SU-DHL-6 (cell line): Measurements from ENCODE around the gene TIMM44.

Source experiments
- H2AFZ ChIP-seq: fragments of 200-600 bp; sonication (generic); 2 replicates; pipeline ENCODE4 v1.6.1; 2014; ENCODE audit warnings: low read depth, mild to moderate bottlenecking, moderate library complexity, mixed read lengths, antibody characterized with exemption, low read length; ENCODE audit not compliant: severe bottlenecking
- H3F3A ChIP-seq: fragments of 200-600 bp; shearing (Covaris generic); 2 replicates; pipeline ENCODE4 v1.6.0; 2016; ENCODE audit warnings: antibody characterized with exemption, mild to moderate bottlenecking; ENCODE audit not compliant: insufficient read depth
- H3K27ac ChIP-seq: fragments of 200-600 bp; sonication (generic); 2 replicates; pipeline ENCODE4 v1.5.1; 2016; ENCODE audit warnings: low read depth, mild to moderate bottlenecking, low read length, moderate library complexity, mixed read lengths
- H3K27me3 ChIP-seq: fragments of 200-600 bp; sonication (generic), shearing (Covaris generic); 2 replicates; pipeline ENCODE4 v1.6.0; 2014; ENCODE audit warnings: mild to moderate bottlenecking, low read length
- H3K36me3 ChIP-seq: fragments of 200-600 bp; sonication (generic); 2 replicates; pipeline ENCODE4 v1.6.1; 2014; ENCODE audit warnings: mild to moderate bottlenecking, low read length, mixed read lengths
- H3K4me2 ChIP-seq: fragments of 300-600, 200-600 bp; shearing (Covaris generic), sonication (generic); 2 replicates; pipeline ENCODE4 v1.6.0; 2014; ENCODE audit warnings: low read length, low read depth, mild to moderate bottlenecking; ENCODE audit not compliant: poor library complexity, severe bottlenecking
- H3K4me3 ChIP-seq: fragments of 200-600 bp; sonication (generic); 2 replicates; pipeline ENCODE4 v1.5.1; 2014; ENCODE audit warnings: antibody characterized with exemption, low read length, mild to moderate bottlenecking, mixed read lengths; ENCODE audit not compliant: insufficient read depth, poor library complexity, severe bottlenecking
- H3K79me2 ChIP-seq: fragments of 200-600 bp; sonication (generic); 2 replicates; pipeline ENCODE4 v1.6.1; 2014; ENCODE audit warnings: mild to moderate bottlenecking, low read length, moderate library complexity; ENCODE audit not compliant: insufficient read depth
- H3K9ac ChIP-seq: fragments of 200-600 bp; sonication (generic); 2 replicates; pipeline ENCODE4 v1.7.0; 2014; ENCODE audit warnings: mild to moderate bottlenecking, low read length
- H3K9me2 ChIP-seq: fragments of 200-600 bp; sonication (generic); replicated peaks from 2 replicates; pipeline ENCODE4 v1.6.1; 2014; ENCODE audit warnings: low read length; ENCODE audit not compliant: insufficient read depth
- H3K9me3 ChIP-seq: fragments of 200-600 bp; sonication (generic); 2 replicates; pipeline ENCODE4 v1.6.1; 2014; ENCODE audit warnings: low read length, mixed read lengths; ENCODE audit not compliant: insufficient read depth
- H4K20me1 ChIP-seq: fragments of 200-600 bp; sonication (generic); 2 replicates; pipeline ENCODE4 v1.6.1; 2014; ENCODE audit warnings: low read depth, mild to moderate bottlenecking, antibody characterized with exemption, low read length, moderate library complexity, mixed read lengths
- EZH2phosphoT487 ChIP-seq: fragments of 200-600 bp; sonication (generic), shearing (Covaris generic); conservative IDR thresholded peaks from 2 replicates; pipeline ENCODE4 v1.6.1; 2018; ENCODE audit warnings: mild to moderate bottlenecking, antibody characterized with exemption, low read length, moderate library complexity, mixed read lengths
- TF ChIP-seq, protein P1 (sequence below): fragments of 200-600 bp; sonication (generic); IDR thresholded peaks from one replicate; pipeline ENCODE4 v1.5.1; 2017; ENCODE audit warnings: antibody characterized with exemption, mild to moderate bottlenecking, low read length, moderate library complexity; ENCODE audit not compliant: insufficient read depth, poor library complexity, severe bottlenecking

The TIMM44 gene

DNA sequence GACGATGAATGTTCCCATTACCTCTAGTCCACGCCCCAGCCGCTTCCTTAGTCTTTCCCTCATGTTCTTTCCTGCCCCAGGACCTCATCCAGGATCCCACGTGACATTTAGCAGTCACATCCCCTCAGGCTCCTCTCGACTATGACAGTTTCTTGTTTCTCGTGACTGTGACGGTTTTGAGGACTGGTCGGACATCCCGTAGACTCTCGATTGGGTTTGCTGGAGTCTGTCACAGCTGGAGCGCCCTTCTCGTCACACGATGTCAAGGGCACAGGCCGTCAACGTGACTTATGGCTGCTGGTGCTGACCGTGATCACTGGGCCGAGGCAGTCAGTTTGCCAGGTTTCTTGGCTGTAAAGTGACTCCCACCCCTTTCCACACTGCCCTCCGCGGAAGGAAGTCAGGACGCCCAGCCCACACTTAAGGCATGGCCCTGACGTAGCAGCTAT, 39.2 kb upstream of the TIMM44 start:
- Histone ChIP-seq H3K27me3 (no peaks in the 10 kb centered on the region), H3K9me3 (no peaks in the 10 kb centered on the region), H3K4me2 (no peak overlapping the region), H2AFZ (no peak overlapping the region), H3K79me2 (peaks cover 26% of the 10 kb centered on the region), H3K9me2 (no peaks in the 10 kb centered on the region), H4K20me1 (no peaks in the 10 kb centered on the region), H3K4me3 (no peak overlapping the region), H3K9ac (no peak overlapping the region), H3F3A (no peaks in the 10 kb centered on the region), H3K27ac (no peak overlapping the region), H3K36me3 (no peaks in the 10 kb centered on the region)
- TF ChIP-seq, protein P1, sequence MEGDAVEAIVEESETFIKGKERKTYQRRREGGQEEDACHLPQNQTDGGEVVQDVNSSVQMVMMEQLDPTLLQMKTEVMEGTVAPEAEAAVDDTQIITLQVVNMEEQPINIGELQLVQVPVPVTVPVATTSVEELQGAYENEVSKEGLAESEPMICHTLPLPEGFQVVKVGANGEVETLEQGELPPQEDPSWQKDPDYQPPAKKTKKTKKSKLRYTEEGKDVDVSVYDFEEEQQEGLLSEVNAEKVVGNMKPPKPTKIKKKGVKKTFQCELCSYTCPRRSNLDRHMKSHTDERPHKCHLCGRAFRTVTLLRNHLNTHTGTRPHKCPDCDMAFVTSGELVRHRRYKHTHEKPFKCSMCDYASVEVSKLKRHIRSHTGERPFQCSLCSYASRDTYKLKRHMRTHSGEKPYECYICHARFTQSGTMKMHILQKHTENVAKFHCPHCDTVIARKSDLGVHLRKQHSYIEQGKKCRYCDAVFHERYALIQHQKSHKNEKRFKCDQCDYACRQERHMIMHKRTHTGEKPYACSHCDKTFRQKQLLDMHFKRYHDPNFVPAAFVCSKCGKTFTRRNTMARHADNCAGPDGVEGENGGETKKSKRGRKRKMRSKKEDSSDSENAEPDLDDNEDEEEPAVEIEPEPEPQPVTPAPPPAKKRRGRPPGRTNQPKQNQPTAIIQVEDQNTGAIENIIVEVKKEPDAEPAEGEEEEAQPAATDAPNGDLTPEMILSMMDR = no peak
- TF ChIP-seq EZH2phosphoT487 = no peak

DNA sequence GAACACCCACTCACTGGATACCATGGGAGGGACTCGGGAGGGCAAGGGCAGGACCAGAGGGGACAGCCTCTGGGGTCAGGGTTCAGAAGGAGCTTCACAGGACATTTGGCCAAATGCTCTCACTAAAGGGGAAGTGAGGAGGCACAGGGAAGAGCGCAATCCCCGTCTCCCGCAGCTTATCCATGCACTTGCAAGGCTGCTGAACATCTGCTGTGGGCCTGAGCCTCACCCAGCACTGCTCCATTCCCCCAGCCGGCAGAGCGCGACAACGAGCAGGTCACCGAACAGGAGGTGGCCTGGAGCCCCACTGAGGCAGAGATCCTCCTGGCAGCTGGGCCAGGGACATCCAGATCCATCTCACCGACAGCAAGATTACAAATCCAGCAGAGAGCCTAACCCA, 38.6 kb upstream of the TIMM44 start:
- H3K79me2 ChIP-seq = peaks cover 20% of the 10 kb centered on the region

DNA sequence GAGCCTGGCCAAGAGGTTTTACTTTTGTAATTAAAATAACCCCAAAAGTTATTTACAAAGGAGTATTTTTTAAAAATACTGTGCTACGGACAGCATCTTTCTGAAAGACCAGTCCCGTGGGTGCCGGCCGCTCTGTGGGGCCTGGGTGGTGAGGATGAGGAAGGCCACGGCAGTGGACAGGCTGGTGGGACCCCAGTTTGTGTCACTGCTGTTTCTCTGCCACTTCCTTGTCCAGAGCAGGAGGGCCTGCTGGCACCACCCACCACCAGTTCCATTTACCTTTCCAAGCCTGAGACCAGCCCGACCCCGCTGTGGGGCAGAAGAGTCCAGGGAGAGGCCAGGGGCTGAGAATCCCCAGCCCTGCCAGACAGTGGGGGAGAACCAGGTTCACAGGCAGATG, 38.2 kb upstream of the TIMM44 start:
- Histone ChIP-seq H3K79me2 (peaks cover 20% of the 10 kb centered on the region), H3F3A (no peaks in the 10 kb centered on the region), H3K36me3 (no peaks in the 10 kb centered on the region), H3K4me3 (no peak overlapping the region), H3K4me2 (no peak overlapping the region), H2AFZ (no peak overlapping the region), H3K9ac (no peak overlapping the region), H4K20me1 (no peaks in the 10 kb centered on the region), H3K27ac (no peak overlapping the region), H3K9me2 (no peaks in the 10 kb centered on the region), H3K27me3 (no peaks in the 10 kb centered on the region), H3K9me3 (no peaks in the 10 kb centered on the region)
- no peak for TF ChIP-seq EZH2phosphoT487
- TF ChIP-seq, protein P1 = no peak

More for the DNA sequence above, 38.6 kb upstream of the TIMM44 start:
- H2AFZ ChIP-seq = no peak overlapping the region
- TF ChIP-seq EZH2phosphoT487 = no peak
- TF ChIP-seq, protein P1 = no peak
- H3K27ac ChIP-seq = no peak overlapping the region
- H3K4me3 ChIP-seq = no peak overlapping the region
- no peaks in the 10 kb centered on the region for H3K36me3 ChIP-seq
- no peaks in the 10 kb centered on the region for H3F3A ChIP-seq
- no peaks in the 10 kb centered on the region for H3K27me3 ChIP-seq
- no peak overlapping the region for H3K4me2 ChIP-seq
- no peaks in the 10 kb centered on the region for H3K9me3 ChIP-seq
- H3K9ac ChIP-seq = no peak overlapping the region
- no peaks in the 10 kb centered on the region for H4K20me1 ChIP-seq
- H3K9me2 ChIP-seq = no peaks in the 10 kb centered on the region

DNA sequence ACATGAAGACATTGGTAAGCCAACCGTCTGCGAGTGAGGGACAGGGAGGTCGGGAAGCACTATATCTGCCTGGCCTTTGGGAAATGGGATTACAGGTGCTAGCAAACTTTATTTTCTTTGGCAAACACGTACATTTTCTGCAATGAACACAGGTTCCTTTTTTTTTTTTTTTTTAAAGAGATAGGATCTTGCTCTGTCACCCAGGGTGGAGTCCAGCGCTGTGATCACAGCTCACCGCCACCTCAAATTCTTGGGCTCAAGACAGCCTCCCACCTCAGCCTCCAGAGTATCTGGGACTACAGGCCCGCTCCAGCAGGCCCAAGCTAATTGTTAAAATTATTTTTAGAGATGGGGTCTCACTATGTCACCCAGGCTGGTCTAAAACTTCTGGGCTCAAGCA, 37.7 kb upstream of the TIMM44 start:
- H3K79me2 ChIP-seq = peaks cover 16% of the 10 kb centered on the region
- no peak overlapping the region for H2AFZ ChIP-seq

More for the DNA sequence above, 37.7 kb upstream of the TIMM44 start:
- H3K9ac ChIP-seq = no peak overlapping the region
- H3K4me2 ChIP-seq = no peak overlapping the region
- no peak overlapping the region for H3K4me3 ChIP-seq
- no peaks in the 10 kb centered on the region for H3K27me3 ChIP-seq
- H3K36me3 ChIP-seq = no peaks in the 10 kb centered on the region
- H3K27ac ChIP-seq = no peak overlapping the region
- no peaks in the 10 kb centered on the region for H4K20me1 ChIP-seq
- no peak for TF ChIP-seq EZH2phosphoT487
- TF ChIP-seq, protein P1 = no peak
- H3K9me3 ChIP-seq = no peaks in the 10 kb centered on the region
- no peaks in the 10 kb centered on the region for H3K9me2 ChIP-seq
- H3F3A ChIP-seq = no peaks in the 10 kb centered on the region
